ENCODE measurements around the gene KREMEN2. TPM values are rescaled to one million over a fixed set of nuclear protein-coding genes. Genes with fewer than 3 reads are reported as not detected.

Gene KREMEN2
- total and polyA plus RNA-seq, 2 of the 4 experiments (the other 2 are of a cell fraction): 0.03 TPM; not detected in 1

DNA sequence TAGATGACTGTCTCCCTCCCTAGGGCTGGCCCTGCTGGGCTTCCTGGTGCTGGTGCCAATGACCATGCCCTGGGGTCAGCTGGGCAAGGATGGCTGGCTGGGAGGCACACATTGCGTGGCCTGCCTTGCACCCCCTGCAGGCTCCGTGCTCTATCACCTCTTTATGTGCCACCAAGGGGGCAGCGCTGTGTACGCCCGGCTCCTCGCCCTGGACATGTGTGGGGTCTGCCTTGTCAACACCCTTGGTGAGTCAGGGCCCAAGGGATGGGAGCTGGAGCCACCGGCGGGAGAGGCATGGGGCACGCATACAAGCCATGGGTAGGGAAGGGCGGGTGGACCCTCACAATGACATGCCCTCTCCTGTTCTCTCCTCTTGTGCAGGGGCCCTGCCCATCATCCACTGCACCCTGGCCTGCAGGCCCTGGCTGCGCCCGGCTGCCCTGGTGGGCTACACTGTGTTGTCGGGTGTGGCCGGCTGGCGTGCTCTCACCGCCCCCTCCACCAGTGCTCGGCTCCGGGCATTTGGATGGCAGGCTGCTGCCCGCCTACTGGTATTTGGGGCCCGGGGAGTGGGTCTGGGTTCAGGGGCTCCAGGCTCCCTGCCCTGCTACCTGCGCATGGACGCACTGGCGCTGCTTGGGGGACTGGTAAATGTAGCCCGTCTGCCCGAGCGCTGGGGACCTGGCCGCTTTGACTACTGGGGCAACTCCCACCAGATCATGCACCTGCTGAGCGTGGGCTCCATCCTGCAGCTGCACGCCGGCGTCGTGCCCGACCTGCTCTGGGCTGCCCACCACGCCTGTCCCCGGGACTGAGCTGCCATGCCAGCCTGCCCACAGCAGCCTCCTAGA lies 7.3 kb downstream of the KREMEN2 start:
- ATAC-seq (ENCODE audit: low read depth): no peak
- in situ Hi-C loops (cut with MboI; ENCODE audit: low sequenced_read_pairs): no loop called here
- H4K20me1 ChIP-seq (ENCODE audit: insufficient read depth, low read length): peaks cover 24% of the 10 kb centered on the region
- DNase-seq: no peak
- H2AFZ ChIP-seq (replicated peaks; ENCODE audit: low read length, poor library complexity): peak overlapping the region; percentile 11
- H4K5ac ChIP-seq (ENCODE audit: low read depth, low read length): no peak overlapping the region
- peaks cover 3% of the 10 kb centered on the region; the same call in 1 of the 2 replicates for H3K4me1 ChIP-seq (ENCODE audit: control insufficient read depth, insufficient read depth, low read length)
- H2BK15ac ChIP-seq (ENCODE audit: low read depth, low read length): no peak overlapping the region
- H3K4me2 ChIP-seq (ENCODE audit: low read depth, low read length): no peak overlapping the region
- peaks cover 5 to 23% of the 10 kb centered on the region in 2 experiments; a peak in 3 of 4 replicates for H3K79me1 ChIP-seq (ENCODE audit: low read depth in 1 of 2, low read length in 2 of 2)
- H3K14ac ChIP-seq (replicated peaks; ENCODE audit: low read depth, low read length): no peak overlapping the region
- no peak overlapping the region for H2AK9ac ChIP-seq (replicated peaks; ENCODE audit: low read depth, low read length, poor library complexity)
- BruUV-seq (replicated peaks): no TSS peak
- H3K9me3 ChIP-seq (ENCODE audit: control insufficient read depth, insufficient read depth, low read length): no peaks in the 10 kb centered on the region
- H3K4me3 ChIP-seq (ENCODE audit: insufficient read depth, low read depth, low read length): no peak overlapping the region
- H3K9ac ChIP-seq (ENCODE audit: low read depth, low read length): no peak overlapping the region
- peaks cover 10% of the 10 kb centered on the region; the same call in 1 of the 2 replicates for H3K27me3 ChIP-seq (ENCODE audit: control insufficient read depth, insufficient read depth, low read length)
- WGBS, 2 experiments (ENCODE audit: extremely low coverage in 2 of 2, insufficient read length in 1 of 2): 96% methylated on average over 13 of the region's 35 CpGs; no CpG with 5 or more reads in 1 of the 2 experiments
- ChIA-PET CTCF (no interaction called here), POLR2A (ENCODE audit: unreplicated experiment) (no interaction called here)
- no peak overlapping the region for H3K56ac ChIP-seq (ENCODE audit: extremely low read depth, insufficient read depth, low read length)
- H2AK5ac ChIP-seq (ENCODE audit: low read depth, low read length): no peak overlapping the region
- H2BK5ac ChIP-seq (ENCODE audit: low read depth, low read length, poor library complexity, severe bottlenecking): no peak overlapping the region
- TF ChIP-seq RAD21 (IDR thresholded peaks at IDR 0.05; ENCODE audit: low read length): no peak
- TF ChIP-seq, protein P1, sequence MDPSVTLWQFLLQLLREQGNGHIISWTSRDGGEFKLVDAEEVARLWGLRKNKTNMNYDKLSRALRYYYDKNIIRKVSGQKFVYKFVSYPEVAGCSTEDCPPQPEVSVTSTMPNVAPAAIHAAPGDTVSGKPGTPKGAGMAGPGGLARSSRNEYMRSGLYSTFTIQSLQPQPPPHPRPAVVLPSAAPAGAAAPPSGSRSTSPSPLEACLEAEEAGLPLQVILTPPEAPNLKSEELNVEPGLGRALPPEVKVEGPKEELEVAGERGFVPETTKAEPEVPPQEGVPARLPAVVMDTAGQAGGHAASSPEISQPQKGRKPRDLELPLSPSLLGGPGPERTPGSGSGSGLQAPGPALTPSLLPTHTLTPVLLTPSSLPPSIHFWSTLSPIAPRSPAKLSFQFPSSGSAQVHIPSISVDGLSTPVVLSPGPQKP (IDR thresholded peaks at IDR 0.05; ENCODE audit: borderline replicate concordance, low read depth, low read length): no peak
- no peak for TF ChIP-seq MXI1 (IDR thresholded peaks at IDR 0.05; ENCODE audit: borderline replicate concordance, low read depth, low read length)
- no peak for TF ChIP-seq BHLHE40 (IDR thresholded peaks at IDR 0.05; ENCODE audit: low read depth, low read length)
- TF ChIP-seq MAFK (IDR thresholded peaks at IDR 0.05; ENCODE audit: low read depth, low read length): no peak
- TF ChIP-seq CEBPB (IDR thresholded peaks at IDR 0.05; ENCODE audit: low read depth, low read length): no peak
- TF ChIP-seq, protein P2, sequence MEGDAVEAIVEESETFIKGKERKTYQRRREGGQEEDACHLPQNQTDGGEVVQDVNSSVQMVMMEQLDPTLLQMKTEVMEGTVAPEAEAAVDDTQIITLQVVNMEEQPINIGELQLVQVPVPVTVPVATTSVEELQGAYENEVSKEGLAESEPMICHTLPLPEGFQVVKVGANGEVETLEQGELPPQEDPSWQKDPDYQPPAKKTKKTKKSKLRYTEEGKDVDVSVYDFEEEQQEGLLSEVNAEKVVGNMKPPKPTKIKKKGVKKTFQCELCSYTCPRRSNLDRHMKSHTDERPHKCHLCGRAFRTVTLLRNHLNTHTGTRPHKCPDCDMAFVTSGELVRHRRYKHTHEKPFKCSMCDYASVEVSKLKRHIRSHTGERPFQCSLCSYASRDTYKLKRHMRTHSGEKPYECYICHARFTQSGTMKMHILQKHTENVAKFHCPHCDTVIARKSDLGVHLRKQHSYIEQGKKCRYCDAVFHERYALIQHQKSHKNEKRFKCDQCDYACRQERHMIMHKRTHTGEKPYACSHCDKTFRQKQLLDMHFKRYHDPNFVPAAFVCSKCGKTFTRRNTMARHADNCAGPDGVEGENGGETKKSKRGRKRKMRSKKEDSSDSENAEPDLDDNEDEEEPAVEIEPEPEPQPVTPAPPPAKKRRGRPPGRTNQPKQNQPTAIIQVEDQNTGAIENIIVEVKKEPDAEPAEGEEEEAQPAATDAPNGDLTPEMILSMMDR (conservative IDR thresholded peaks at IDR 0.05; ENCODE audit: low read depth, low read length): no peak
- TF ChIP-seq POLR2A (IDR thresholded peaks at IDR 0.05; ENCODE audit: low read depth, low read length): no peak
- no peak for TF ChIP-seq MAZ (IDR thresholded peaks at IDR 0.05; ENCODE audit: borderline replicate concordance, low read depth, low read length)
- TF ChIP-seq CHD1 (IDR thresholded peaks at IDR 0.05; ENCODE audit: low read depth, low read length): no peak
- TF ChIP-seq, protein P3, sequence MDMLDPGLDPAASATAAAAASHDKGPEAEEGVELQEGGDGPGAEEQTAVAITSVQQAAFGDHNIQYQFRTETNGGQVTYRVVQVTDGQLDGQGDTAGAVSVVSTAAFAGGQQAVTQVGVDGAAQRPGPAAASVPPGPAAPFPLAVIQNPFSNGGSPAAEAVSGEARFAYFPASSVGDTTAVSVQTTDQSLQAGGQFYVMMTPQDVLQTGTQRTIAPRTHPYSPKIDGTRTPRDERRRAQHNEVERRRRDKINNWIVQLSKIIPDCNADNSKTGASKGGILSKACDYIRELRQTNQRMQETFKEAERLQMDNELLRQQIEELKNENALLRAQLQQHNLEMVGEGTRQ (IDR thresholded peaks at IDR 0.05; ENCODE audit: low read depth, low read length): no peak
- no peak for TF ChIP-seq FOS (IDR thresholded peaks at IDR 0.05; ENCODE audit: low read depth, low read length)
- no peak for TF ChIP-seq SMC3 (IDR thresholded peaks at IDR 0.05; ENCODE audit: low read depth, low read length)
- H3K36me3 ChIP-seq (ENCODE audit: control insufficient read depth, insufficient read depth, low read length): peaks cover 2% of the 10 kb centered on the region; the same call in 1 of the 2 replicates
- H2BK120ac ChIP-seq (ENCODE audit: low read depth, low read length): no peak overlapping the region
- H2BK20ac ChIP-seq (ENCODE audit: low read depth, low read length): no peak overlapping the region
- dilution Hi-C loops (cut with HindIII; ENCODE audit: low sequenced_read_pairs, unreplicated experiment): no loop called here
- H3K4ac ChIP-seq (ENCODE audit: low read depth, low read length): no peak overlapping the region
- no peak overlapping the region for H4K91ac ChIP-seq (ENCODE audit: insufficient read depth, low read depth, low read length)
- H3K18ac ChIP-seq (ENCODE audit: low read depth, low read length): no peak overlapping the region
- intact Hi-C loops (cut with micrococcal nuclease): no loop called here
- no peak overlapping the region for H3K27ac ChIP-seq (ENCODE audit: insufficient read depth, low read length)
- no peak overlapping the region for H3K23ac ChIP-seq (ENCODE audit: low read depth, low read length)
- H3K9me1 ChIP-seq (ENCODE audit: insufficient read depth, low read length): peaks cover 17% of the 10 kb centered on the region
- H4K8ac ChIP-seq (ENCODE audit: low read depth in 2 of 2, low read length in 2 of 2): no peak overlapping the region
